MM.1S (cell line): Measurements from ENCODE around the gene AAK1.

Experiments used
- EZH2 ChIP-seq: fragments of 300-600 bp; sonication (generic); optimal IDR thresholded peaks from 2 replicates; pipeline ENCODE3; 2017; ENCODE audit warnings: low read depth, mild to moderate bottlenecking, antibody characterized with exemption, low read length, mixed read lengths
- EZH2phosphoT487 ChIP-seq: fragments of 300-600 bp; sonication (generic); IDR thresholded peaks from 2 replicates; pipeline ENCODE4 v1.6.1; 2018; ENCODE audit warnings: antibody characterized with exemption, low read length
- TF ChIP-seq, protein P1 (sequence below): fragments of 300-600 bp; sonication (generic); IDR thresholded peaks from 2 replicates; pipeline ENCODE4 v1.5.1; 2016; ENCODE audit warnings: antibody characterized with exemption, low read length, mixed read lengths

DNA sequence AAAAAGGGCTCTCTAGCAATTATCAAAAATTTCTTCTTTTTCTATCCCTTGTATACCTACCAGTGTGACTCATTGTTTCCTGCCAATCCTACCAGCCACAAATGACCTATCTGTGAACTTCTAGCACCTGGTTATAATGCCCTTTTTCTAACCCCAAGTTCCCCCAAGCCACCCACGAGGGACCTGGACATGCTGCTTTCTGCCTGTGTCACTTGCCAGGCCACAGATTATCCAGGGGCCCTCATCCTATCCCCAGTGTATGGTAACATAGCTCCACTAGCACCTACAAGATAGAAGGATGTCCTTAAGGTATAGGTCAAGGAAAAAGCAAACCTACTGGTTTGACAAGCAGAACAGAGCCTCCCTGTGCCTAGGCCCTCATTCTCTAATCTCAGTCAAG is 26.8 kb downstream of the AAK1 start:
- no peak for TF ChIP-seq EZH2
- TF ChIP-seq, protein P1, sequence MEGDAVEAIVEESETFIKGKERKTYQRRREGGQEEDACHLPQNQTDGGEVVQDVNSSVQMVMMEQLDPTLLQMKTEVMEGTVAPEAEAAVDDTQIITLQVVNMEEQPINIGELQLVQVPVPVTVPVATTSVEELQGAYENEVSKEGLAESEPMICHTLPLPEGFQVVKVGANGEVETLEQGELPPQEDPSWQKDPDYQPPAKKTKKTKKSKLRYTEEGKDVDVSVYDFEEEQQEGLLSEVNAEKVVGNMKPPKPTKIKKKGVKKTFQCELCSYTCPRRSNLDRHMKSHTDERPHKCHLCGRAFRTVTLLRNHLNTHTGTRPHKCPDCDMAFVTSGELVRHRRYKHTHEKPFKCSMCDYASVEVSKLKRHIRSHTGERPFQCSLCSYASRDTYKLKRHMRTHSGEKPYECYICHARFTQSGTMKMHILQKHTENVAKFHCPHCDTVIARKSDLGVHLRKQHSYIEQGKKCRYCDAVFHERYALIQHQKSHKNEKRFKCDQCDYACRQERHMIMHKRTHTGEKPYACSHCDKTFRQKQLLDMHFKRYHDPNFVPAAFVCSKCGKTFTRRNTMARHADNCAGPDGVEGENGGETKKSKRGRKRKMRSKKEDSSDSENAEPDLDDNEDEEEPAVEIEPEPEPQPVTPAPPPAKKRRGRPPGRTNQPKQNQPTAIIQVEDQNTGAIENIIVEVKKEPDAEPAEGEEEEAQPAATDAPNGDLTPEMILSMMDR: no peak
- TF ChIP-seq EZH2phosphoT487: no peak
